ENCODE results near the gene DCTN1. TPM values are rescaled to one million over a fixed set of nuclear protein-coding genes. Genes with fewer than 3 reads are reported as not detected.
A peak's percentile ranks its signal among the peaks of the same experiment; 100 is the strongest.

Gene DCTN1
- total RNA-seq, 1 experiment from 2014 or later = 139 TPM

GRCh38 chr2:74334931-74335333, 45.2 kb downstream of the DCTN1 start:
- Histone ChIP-seq H3K27me3 (replicated peaks; ENCODE audit: control insufficient read depth, insufficient read depth, low read length) (no peaks in the 10 kb centered on the region), H3K36me3 (ENCODE audit: control insufficient read depth, insufficient read depth, low read length) (no peaks in the 10 kb centered on the region), H3K4me3 (ENCODE audit: low read depth, low read length) (no peak overlapping the region), H3K4me1 (no peaks in the 10 kb centered on the region), H3K9me3 (no peaks in the 10 kb centered on the region)
- Mint-ChIP-seq H3K27ac (ENCODE audit: unreplicated experiment) (no peak overlapping the region), H3K27me3 (ENCODE audit: insufficient read depth, unreplicated experiment) (no peaks in the 10 kb centered on the region), H3K4me1 (ENCODE audit: low read depth, unreplicated experiment) (no peaks in the 10 kb centered on the region), H3K36me3 (ENCODE audit: insufficient read depth, unreplicated experiment) (no peaks in the 10 kb centered on the region), H3K9me3 (ENCODE audit: unreplicated experiment) (no peaks in the 10 kb centered on the region), H3K4me3 (ENCODE audit: unreplicated experiment) (no peak overlapping the region)
- CTCF ChIA-PET = interaction anchor here (0.5 to 2.1 kb wide), 24 partner anchors 8 to 655 kb away, joined by 3 to 31 read pairs (median 4); no protein-coding TSS in a partner anchor
- POLR2A ChIA-PET = no interaction called here
- TF ChIP-seq CTCF (IDR thresholded peaks at IDR 0.05; ENCODE audit: insufficient read depth in 1 of 2, low read depth in 1 of 2, low read length in 1 of 2, severe bottlenecking in 1 of 2, unreplicated experiment in 1 of 2) = peak; percentile 97
- no TSS peak for BruUV-seq (replicated peaks)
- intact Hi-C loops (cut with micrococcal nuclease; ENCODE audit: unreplicated experiment) = loop anchor here (1.0 kb wide), 2 partner anchors 68 to 85 kb away; no protein-coding TSS in a partner anchor
- DNase-seq = peak; percentile 79 to 85

- no TSS peak for BruUV-seq (replicated peaks)
- H3K27ac Mint-ChIP-seq (ENCODE audit: unreplicated experiment) = no peak overlapping the region
- Histone ChIP-seq H3K27me3 (replicated peaks; ENCODE audit: control insufficient read depth, insufficient read depth, low read length) (no peaks in the 10 kb centered on the region), H3K36me3 (ENCODE audit: control insufficient read depth, insufficient read depth, low read length) (no peaks in the 10 kb centered on the region), H3K4me1 (no peaks in the 10 kb centered on the region), H3K4me3 (ENCODE audit: low read depth, low read length) (no peak overlapping the region), H3K9me3 (no peaks in the 10 kb centered on the region)
- H3K4me3 Mint-ChIP-seq (ENCODE audit: unreplicated experiment) = no peak overlapping the region
- intact Hi-C loops (cut with micrococcal nuclease; ENCODE audit: unreplicated experiment) = no loop called here
- no peaks in the 10 kb centered on the region for H3K9me3 Mint-ChIP-seq (ENCODE audit: unreplicated experiment)
- no peaks in the 10 kb centered on the region for H3K27me3 Mint-ChIP-seq (ENCODE audit: insufficient read depth, unreplicated experiment)
- DNase-seq = no peak
- ChIA-PET POLR2A (no interaction called here), CTCF (interaction anchor here (0.5 to 2.1 kb wide), 13 partner anchors 10 to 510 kb away, joined by 3 to 31 read pairs (median 5); partner anchors contain the start of gene STAMBP)
- H3K36me3 Mint-ChIP-seq (ENCODE audit: insufficient read depth, unreplicated experiment) = no peaks in the 10 kb centered on the region
- no peak for TF ChIP-seq CTCF (IDR thresholded peaks at IDR 0.05; ENCODE audit: insufficient read depth in 1 of 2, low read depth in 1 of 2, low read length in 1 of 2, severe bottlenecking in 1 of 2, unreplicated experiment in 1 of 2)
- H3K4me1 Mint-ChIP-seq (ENCODE audit: low read depth, unreplicated experiment) = no peaks in the 10 kb centered on the region
Measured at GRCh38 chr2:74333896-74334586, 46.1 kb downstream of the DCTN1 start.

DNA sequence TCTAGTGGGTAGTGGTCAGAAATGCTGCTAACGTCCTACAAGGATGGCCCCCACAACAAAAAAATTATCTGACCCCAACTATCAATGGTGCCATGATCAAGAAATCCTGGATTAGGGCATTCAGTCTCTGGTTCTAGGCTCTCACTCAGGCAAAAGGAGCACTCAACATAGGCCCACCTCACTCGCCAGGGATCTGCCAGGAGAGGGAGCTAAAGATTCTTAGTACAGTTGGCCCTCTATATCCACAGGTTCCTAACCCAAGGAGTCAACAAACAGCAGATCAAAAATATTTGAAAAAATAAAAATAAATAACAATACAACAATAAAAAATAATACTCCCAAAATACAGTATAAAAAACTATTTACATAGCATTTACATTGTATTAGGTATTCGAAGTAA, 46.9 kb downstream of the DCTN1 start:
- Mint-ChIP-seq H3K4me1 (ENCODE audit: low read depth, unreplicated experiment) (no peaks in the 10 kb centered on the region), H3K4me3 (ENCODE audit: unreplicated experiment) (no peak overlapping the region), H3K9me3 (ENCODE audit: unreplicated experiment) (no peaks in the 10 kb centered on the region), H3K27ac (ENCODE audit: unreplicated experiment) (no peak overlapping the region), H3K27me3 (ENCODE audit: insufficient read depth, unreplicated experiment) (no peaks in the 10 kb centered on the region), H3K36me3 (ENCODE audit: insufficient read depth, unreplicated experiment) (no peaks in the 10 kb centered on the region)
- Histone ChIP-seq H3K9me3 (no peaks in the 10 kb centered on the region), H3K4me1 (no peaks in the 10 kb centered on the region), H3K27me3 (replicated peaks; ENCODE audit: control insufficient read depth, insufficient read depth, low read length) (no peaks in the 10 kb centered on the region), H3K36me3 (ENCODE audit: control insufficient read depth, insufficient read depth, low read length) (no peaks in the 10 kb centered on the region), H3K4me3 (ENCODE audit: low read depth, low read length) (no peak overlapping the region)
- intact Hi-C loops (cut with micrococcal nuclease; ENCODE audit: unreplicated experiment) = no loop called here
- BruUV-seq (replicated peaks) = no TSS peak
- peak; percentile 22 to 35 for TF ChIP-seq CTCF (IDR thresholded peaks at IDR 0.05; ENCODE audit: insufficient read depth in 1 of 2, low read depth in 1 of 2, low read length in 1 of 2, severe bottlenecking in 1 of 2, unreplicated experiment in 1 of 2)
- ChIA-PET POLR2A (no interaction called here), CTCF (interaction anchor here (1.3 kb wide), 1 partner anchor 505 kb away, joined by 3 read pairs; the partner anchor contains the start of gene STAMBP)
- peak in 1 of 2 experiments; percentile 34 for DNase-seq

All from Caco-2 (cell line).